GM12878 (cell line): ENCODE data around the gene RGPD5.
"Not testable (repeated sequence)": the region's sequence is repeated elsewhere in the genome, so short reads cannot be mapped to it uniquely, and the experiment has no call there.

Source experiments
- BCL11A ChIP-seq: IDR thresholded peaks from 2 replicates; pipeline ENCODE4 v1.6.1; 2011; ENCODE audit warnings: low read depth, low read length
- CEBPB ChIP-seq, 2 experiments: fragments of 150-350 bp in 1 of 2; IDR thresholded peaks; 2 replicates each; pipeline ENCODE4 v1.6.1; 2012 to 2014; ENCODE audit warnings: low read depth in 2 of 2, low read length in 2 of 2, borderline replicate concordance in 1 of 2, inconsistent platforms in 1 of 2
- ESRRA ChIP-seq: IDR thresholded peaks from 2 replicates; pipeline ENCODE4 v1.6.1; 2012; ENCODE audit warnings: mild to moderate bottlenecking, low read length, improper control_type of control experiment
- ETV6 ChIP-seq, 2 experiments: fragments of 450-650 bp in 1 of 2; IDR thresholded peaks in 1 of 2; conservative IDR thresholded peaks in 1 of 2; 2 replicates each; pipeline ENCODE4 v1.6.1; 2014; ENCODE audit warnings: antibody characterized with exemption in 1 of 2, borderline replicate concordance in 1 of 2, low read depth in 1 of 2, mild to moderate bottlenecking in 1 of 2, moderate library complexity in 1 of 2
- EZH2 ChIP-seq: IDR thresholded peaks from 2 replicates; pipeline ENCODE4 v1.6.1; 2012; ENCODE audit warnings: low read depth, mild to moderate bottlenecking, control low read depth, inconsistent platforms, low read length, borderline replicate concordance; ENCODE audit not compliant: control insufficient read depth
- NFXL1 ChIP-seq: fragments of 450-650 bp; IDR thresholded peaks from 2 replicates; pipeline ENCODE4 v1.6.1; 2017; ENCODE audit warnings: antibody characterized with exemption, mild to moderate bottlenecking, borderline replicate concordance
- NFYB ChIP-seq: IDR thresholded peaks from 2 replicates; pipeline ENCODE4 v1.6.1; 2011; ENCODE audit warnings: low read depth, mild to moderate bottlenecking, low read length, improper control_type of control experiment, moderate library complexity; ENCODE audit not compliant: insufficient read depth
- POLR2AphosphoS5 ChIP-seq: IDR thresholded peaks from 2 replicates; pipeline ENCODE4 v1.6.1; 2011; ENCODE audit warnings: mild to moderate bottlenecking, low read length, inconsistent platforms
- POU2F2 ChIP-seq: IDR thresholded peaks from 3 replicates; pipeline ENCODE4 v1.6.1; 2011; ENCODE audit warnings: low read depth, mild to moderate bottlenecking, low read length, borderline replicate concordance
- SREBF2 ChIP-seq: IDR thresholded peaks from 2 replicates; pipeline ENCODE4 v1.6.1; 2012; ENCODE audit warnings: mild to moderate bottlenecking, low read length
- SUZ12 ChIP-seq: fragments of 200-600 bp; sonication (generic); IDR thresholded peaks from one replicate; pipeline ENCODE4 v1.6.1; 2018; ENCODE audit warnings: antibody characterized with exemption, mild to moderate bottlenecking; ENCODE audit not compliant: unreplicated experiment
- ZNF24 ChIP-seq: fragments of 450-650 bp; IDR thresholded peaks from 2 replicates; pipeline ENCODE4 v1.6.1; 2017; ENCODE audit warnings: antibody characterized with exemption, mild to moderate bottlenecking
- TF ChIP-seq, protein P1 (sequence below), 3 experiments: IDR thresholded peaks in 2 of 3; conservative IDR thresholded peaks in 1 of 3; 2 replicates each; pipeline ENCODE4 v1.5.1; 2011; ENCODE audit warnings: low read depth in 3 of 3, low read length in 3 of 3, mild to moderate bottlenecking in 3 of 3, control low read depth in 2 of 3, moderate library complexity in 2 of 3, inconsistent platforms in 1 of 3, mixed read lengths in 1 of 3; ENCODE audit not compliant: control insufficient read depth in 2 of 3, insufficient read depth in 1 of 3; ENCODE audit errors: extremely low read depth in 1 of 3

DNA sequence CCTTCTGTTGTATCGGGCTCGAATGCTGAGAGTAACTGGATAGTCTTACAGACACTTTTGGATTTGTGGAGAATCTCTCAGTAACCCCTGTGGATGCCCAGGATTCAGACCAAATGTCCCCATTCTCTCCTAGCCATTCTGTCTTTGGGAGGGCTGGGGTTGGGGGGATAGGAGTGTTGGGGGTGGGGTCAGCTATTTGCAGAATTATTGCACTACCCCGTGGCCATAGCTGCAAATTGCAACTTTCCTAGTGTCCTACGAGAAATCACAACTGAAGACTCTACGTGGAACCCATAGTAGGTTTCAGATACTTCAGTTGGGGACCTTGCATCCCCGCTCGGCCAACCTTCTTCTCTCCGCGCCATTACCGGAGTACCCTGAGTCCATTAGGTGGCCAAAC lies 25.2 kb upstream of the RGPD5 start:
- TF ChIP-seq, protein P1, sequence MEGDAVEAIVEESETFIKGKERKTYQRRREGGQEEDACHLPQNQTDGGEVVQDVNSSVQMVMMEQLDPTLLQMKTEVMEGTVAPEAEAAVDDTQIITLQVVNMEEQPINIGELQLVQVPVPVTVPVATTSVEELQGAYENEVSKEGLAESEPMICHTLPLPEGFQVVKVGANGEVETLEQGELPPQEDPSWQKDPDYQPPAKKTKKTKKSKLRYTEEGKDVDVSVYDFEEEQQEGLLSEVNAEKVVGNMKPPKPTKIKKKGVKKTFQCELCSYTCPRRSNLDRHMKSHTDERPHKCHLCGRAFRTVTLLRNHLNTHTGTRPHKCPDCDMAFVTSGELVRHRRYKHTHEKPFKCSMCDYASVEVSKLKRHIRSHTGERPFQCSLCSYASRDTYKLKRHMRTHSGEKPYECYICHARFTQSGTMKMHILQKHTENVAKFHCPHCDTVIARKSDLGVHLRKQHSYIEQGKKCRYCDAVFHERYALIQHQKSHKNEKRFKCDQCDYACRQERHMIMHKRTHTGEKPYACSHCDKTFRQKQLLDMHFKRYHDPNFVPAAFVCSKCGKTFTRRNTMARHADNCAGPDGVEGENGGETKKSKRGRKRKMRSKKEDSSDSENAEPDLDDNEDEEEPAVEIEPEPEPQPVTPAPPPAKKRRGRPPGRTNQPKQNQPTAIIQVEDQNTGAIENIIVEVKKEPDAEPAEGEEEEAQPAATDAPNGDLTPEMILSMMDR (IDR thresholded peaks at IDR 0.05 in 2 of 3, conservative IDR thresholded peaks at IDR 0.05 in 1 of 3; ENCODE audit: control insufficient read depth in 2 of 3, extremely low read depth in 1 of 3, insufficient read depth in 1 of 3, low read depth in 3 of 3, low read length in 3 of 3), result not testable (repeated sequence)
- TF ChIP-seq NFXL1; ESRRA; SREBF2; EZH2; POLR2AphosphoS5; SUZ12; POU2F2; BCL11A; ETV6 (conservative IDR thresholded peaks at IDR 0.05 in 1 of 2, IDR thresholded peaks at IDR 0.05 in 1 of 2; ENCODE audit: borderline replicate concordance in 1 of 2, low read depth in 1 of 2); ZNF24; NFYB; CEBPB (IDR thresholded peaks at IDR 0.05; ENCODE audit: borderline replicate concordance in 1 of 2, low read depth in 2 of 2, low read length in 2 of 2): not testable (repeated sequence)
